Cardiac muscle cell (in vitro differentiated cells and primary cell): ENCODE results near the gene KCNN3. TPM values are rescaled to one million over a fixed set of nuclear protein-coding genes. Genes with fewer than 3 reads are reported as not detected.

Experiments used
- DNase-seq, 2 donors: peaks; one replicate each; pipeline versions ENCODE4 v3.0.0 to v3.0.0-alpha.2; 2010 to 2017; ENCODE audit warnings: low read depth in 1 of 2, low spot score in 1 of 2
- H3K27ac ChIP-seq: fragments of 200-600 bp; sonication (generic); 2 replicates; pipeline ENCODE4 v1.5.1; 2016
- H3K27me3 ChIP-seq: fragments of 200-600 bp; sonication (generic); 2 replicates; pipeline ENCODE4 v1.6.0; 2016; ENCODE audit warnings: control low read depth
- H3K36me3 ChIP-seq: fragments of 200-600 bp; sonication (generic); 2 replicates; pipeline ENCODE4 v1.5.1; 2016; ENCODE audit warnings: control low read depth
- H3K4me1 ChIP-seq: fragments of 200-600 bp; sonication (generic); 2 replicates; pipeline ENCODE4 v1.8.1; 2017; ENCODE audit warnings: low read depth, mild to moderate bottlenecking, mixed run types
- H3K4me3 ChIP-seq: fragments of 200-600 bp; sonication (generic); 2 replicates; pipeline ENCODE4 v1.5.1; 2016; ENCODE audit warnings: mild to moderate bottlenecking
- H3K9me3 ChIP-seq: fragments of 200-600 bp; sonication (generic); 2 replicates; pipeline ENCODE4 v1.5.1; 2017; ENCODE audit warnings: low read depth, mild to moderate bottlenecking, control low read depth
- polyA plus RNA-seq: library from polyadenylated mRNA; unstranded; fragments of >200 nt; fragmentation: Nextera tagmentation; extraction: Ambion mirVana; gene quantifications from 2 replicates; pipeline ENCODE4 v1.2.1, GENCODE V29; 2016
- total RNA-seq: library from RNA; depleted of rRNA; stranded (reverse); fragments of >200 nt; gene quantifications from 2 replicates; pipeline ENCODE4 v1.2.3, GENCODE V29; 2016
- TF ChIP-seq, protein P1 (sequence below): IDR thresholded peaks from 2 replicates; pipeline ENCODE4 v1.5.1; 2012; ENCODE audit warnings: low read depth, mild to moderate bottlenecking, low read length

Gene KCNN3
- total and polyA plus RNA-seq, 2 experiments from 2014 or later = 1.5 to 2.9 TPM

DNA sequence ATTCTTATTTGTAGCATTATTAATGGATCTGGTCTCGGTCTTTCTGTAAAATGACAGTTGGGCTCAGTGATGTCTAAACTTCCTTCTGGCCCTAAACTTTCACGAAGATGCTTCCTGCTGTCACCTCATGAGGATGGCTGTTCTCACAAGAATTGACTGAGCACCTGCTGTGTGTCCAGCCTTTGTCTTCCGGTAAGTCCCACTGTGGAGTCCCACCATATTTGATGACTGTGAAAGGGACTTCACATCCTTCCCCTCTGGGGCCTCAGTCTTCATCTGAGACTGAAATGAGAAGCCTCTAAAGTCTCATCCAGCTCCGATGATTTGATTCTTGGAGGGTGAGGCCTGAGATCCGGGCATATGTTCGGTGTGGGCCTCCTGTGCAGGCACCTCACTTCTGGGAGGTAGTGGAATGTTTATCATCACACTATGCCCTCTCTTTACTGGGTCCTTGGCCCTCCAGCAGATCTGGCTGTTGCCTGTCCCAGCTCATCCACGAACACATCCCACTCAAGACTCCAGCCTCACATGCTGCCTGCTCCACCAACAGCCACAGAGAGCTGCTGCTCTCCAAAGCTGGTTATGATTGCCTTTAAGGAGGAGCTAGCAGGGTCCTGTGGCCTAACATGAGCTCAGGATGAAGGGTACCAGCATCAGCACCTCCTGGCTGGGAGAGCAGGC is 95.8 kb downstream of the KCNN3 start:
- peaks cover 2% of the 10 kb centered on the region for H3K4me1 ChIP-seq
- no peaks in the 10 kb centered on the region for H3K9me3 ChIP-seq
- H3K36me3 ChIP-seq = no peaks in the 10 kb centered on the region
- no peak for DNase-seq
- H3K27ac ChIP-seq = no peak overlapping the region
- no peak overlapping the region for H3K4me3 ChIP-seq
- no peaks in the 10 kb centered on the region for H3K27me3 ChIP-seq
- TF ChIP-seq, protein P1, sequence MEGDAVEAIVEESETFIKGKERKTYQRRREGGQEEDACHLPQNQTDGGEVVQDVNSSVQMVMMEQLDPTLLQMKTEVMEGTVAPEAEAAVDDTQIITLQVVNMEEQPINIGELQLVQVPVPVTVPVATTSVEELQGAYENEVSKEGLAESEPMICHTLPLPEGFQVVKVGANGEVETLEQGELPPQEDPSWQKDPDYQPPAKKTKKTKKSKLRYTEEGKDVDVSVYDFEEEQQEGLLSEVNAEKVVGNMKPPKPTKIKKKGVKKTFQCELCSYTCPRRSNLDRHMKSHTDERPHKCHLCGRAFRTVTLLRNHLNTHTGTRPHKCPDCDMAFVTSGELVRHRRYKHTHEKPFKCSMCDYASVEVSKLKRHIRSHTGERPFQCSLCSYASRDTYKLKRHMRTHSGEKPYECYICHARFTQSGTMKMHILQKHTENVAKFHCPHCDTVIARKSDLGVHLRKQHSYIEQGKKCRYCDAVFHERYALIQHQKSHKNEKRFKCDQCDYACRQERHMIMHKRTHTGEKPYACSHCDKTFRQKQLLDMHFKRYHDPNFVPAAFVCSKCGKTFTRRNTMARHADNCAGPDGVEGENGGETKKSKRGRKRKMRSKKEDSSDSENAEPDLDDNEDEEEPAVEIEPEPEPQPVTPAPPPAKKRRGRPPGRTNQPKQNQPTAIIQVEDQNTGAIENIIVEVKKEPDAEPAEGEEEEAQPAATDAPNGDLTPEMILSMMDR = no peak

DNA sequence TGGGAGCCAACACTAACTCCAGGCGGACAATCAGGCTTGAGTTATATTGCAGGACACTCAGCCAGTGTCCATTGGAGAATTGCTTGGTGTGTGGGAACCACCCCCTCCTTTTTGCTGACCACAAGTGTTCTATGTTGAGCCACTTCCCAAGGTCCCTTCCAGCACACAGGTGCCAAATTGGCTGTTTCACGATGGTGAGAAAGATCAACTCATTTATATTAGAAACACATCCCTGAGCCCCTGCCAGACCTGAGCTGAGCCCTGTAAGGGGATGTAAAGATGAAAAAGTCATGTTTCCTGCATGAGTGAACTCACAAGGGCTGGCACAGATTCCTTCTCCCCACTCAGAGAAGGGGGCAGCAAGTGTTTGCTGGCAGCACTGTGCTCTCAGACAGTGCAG is 96.5 kb downstream of the KCNN3 start:
- no peak for DNase-seq
- Histone ChIP-seq H3K27ac (no peak overlapping the region), H3K27me3 (no peaks in the 10 kb centered on the region), H3K4me3 (no peak overlapping the region), H3K36me3 (no peaks in the 10 kb centered on the region), H3K4me1 (no peaks in the 10 kb centered on the region), H3K9me3 (no peaks in the 10 kb centered on the region)
- TF ChIP-seq, protein P1 = no peak

DNA sequence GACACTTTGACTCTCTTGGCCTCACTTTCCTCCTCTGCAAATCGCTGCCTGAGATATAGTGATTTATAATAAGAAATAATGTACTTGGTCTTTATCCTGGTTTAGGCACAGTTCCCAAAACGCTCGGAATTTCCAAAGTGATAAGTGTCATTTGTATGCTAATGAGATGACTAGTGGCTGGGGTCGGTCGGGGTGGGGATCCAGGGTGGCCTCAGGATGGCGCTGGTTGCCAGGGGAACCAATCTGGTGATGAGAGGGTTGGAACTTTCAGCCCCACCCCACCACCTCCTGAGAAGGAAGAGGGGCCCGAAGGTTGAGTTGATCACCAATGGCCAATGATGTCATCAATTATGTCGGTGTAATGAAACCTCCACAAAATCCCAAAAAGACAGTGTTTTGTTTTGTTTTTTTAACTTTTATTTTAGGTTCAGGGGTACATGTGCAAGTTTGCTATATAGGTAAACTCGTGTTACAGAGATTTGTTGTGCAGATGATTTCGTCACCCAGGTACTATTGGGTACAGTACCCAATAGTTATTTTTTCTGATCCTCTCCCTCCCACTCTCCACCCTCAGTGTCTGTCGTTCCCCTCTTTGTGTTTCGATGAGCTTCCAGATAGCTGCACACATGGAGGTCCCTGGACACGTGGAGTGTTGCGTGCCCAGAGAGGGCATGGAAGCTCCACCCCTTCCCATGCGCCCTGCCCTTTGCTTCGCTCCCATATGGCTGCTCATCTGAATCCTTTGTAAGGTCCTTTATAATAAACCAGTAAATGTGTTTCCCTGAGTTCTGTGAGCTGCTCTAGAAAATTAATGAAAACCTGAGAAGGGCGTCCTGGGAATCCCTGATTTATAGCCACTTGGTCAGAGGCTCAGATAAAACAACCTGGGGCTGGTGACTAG is 97.2 kb downstream of the KCNN3 start:
- no peaks in the 10 kb centered on the region for H3K4me1 ChIP-seq
- TF ChIP-seq, protein P1 = no peak
- H3K27ac ChIP-seq = no peak overlapping the region
- H3K36me3 ChIP-seq = no peaks in the 10 kb centered on the region
- no peaks in the 10 kb centered on the region for H3K27me3 ChIP-seq
- H3K4me3 ChIP-seq = no peak overlapping the region
- H3K9me3 ChIP-seq = no peaks in the 10 kb centered on the region
- no peak for DNase-seq

DNA sequence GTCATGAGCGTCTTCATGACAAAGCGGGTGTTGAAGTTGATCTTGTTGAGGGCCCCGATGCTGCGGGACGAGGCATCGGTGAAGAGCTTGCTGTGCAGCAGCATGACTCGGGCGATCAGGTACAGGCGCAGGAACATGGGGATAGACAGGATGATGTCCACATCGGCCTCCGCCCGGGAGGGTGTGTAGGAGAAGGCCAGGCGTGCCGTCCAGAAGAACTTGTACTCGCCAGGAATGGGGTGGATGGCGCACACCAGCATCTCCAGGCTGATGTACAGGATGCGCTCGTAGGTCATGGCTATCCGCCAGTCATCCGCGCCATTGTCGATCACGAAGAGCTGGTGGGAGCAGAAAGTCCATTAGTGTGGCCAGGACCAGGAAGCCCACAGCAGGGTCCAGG is 98.0 kb downstream of the KCNN3 start:
- DNase-seq = no peak
- Histone ChIP-seq H3K36me3 (no peaks in the 10 kb centered on the region), H3K27me3 (no peaks in the 10 kb centered on the region), H3K27ac (no peak overlapping the region), H3K4me1 (no peaks in the 10 kb centered on the region), H3K4me3 (no peak overlapping the region), H3K9me3 (no peaks in the 10 kb centered on the region)
- TF ChIP-seq, protein P1 = no peak

DNA sequence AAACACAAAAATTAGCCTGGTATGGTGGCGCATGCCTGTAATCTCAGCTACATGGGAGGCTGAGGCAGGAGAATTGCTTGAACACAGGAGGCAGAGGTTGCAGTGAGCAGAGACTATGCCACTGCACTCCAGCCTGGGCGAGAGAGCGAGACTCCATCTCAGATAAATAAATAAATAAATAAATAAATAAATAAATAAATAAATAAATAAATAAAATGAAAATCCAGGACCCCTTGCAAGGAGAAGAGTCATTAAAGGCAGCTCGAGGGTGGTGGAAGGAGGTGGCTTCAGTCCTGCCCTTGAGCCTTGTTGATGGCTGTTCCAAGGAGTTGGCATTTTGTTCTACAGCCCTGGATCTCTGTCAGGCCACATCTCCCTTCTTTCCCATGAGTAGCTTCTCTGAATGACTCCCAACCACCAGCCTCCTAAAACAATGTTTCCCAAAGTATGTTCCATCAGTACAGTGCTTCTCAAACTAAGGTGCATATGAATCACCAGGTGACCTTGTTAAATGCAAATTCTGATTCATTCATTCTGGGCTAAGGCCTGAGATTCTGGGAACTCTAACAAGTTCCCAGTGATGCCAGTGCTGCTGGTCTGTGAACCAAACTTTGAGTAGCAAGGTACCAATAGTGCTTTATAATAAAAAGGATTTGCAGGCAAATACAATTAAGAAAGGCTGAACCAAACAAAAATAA is 99.0 kb downstream of the KCNN3 start:
- Histone ChIP-seq H3K27me3 (no peaks in the 10 kb centered on the region), H3K27ac (no peak overlapping the region), H3K4me1 (no peaks in the 10 kb centered on the region), H3K4me3 (no peak overlapping the region), H3K9me3 (no peaks in the 10 kb centered on the region), H3K36me3 (no peaks in the 10 kb centered on the region)
- TF ChIP-seq, protein P1 = no peak
- no peak for DNase-seq
